Measurements from ENCODE around the gene TRIM61. TPM values are rescaled to one million over a fixed set of nuclear protein-coding genes. Genes with fewer than 3 reads are reported as not detected.
"Not testable (repeated sequence)": the region's sequence is repeated elsewhere in the genome, so short reads cannot be mapped to it uniquely, and the experiment has no call there.

Gene TRIM61
- total RNA-seq: 1 to 10 TPM; 3.6 to 4.6 TPM

- ATAC-seq: peak; percentile 92 to 97
- no peaks in the 10 kb centered on the region for H3K27me3 Mint-ChIP-seq
- peaks cover 5% of the 10 kb centered on the region for H3K36me3 Mint-ChIP-seq
- peak within 1 kb of the TSS; percentile 92 for H3K4me3 Mint-ChIP-seq
- H3K9me3 Mint-ChIP-seq: no peaks in the 10 kb centered on the region
- peaks cover 15 to 31% of the 10 kb centered on the region in 2 donors for H3K4me1 Mint-ChIP-seq (ENCODE audit: low read depth in 2 of 2)
- H3K27ac Mint-ChIP-seq: peak within 1 kb of the TSS; percentile 87 to 92
- DNase-seq (ENCODE audit: low spot score): peak; percentile 77
These were observed at the start of gene TRIM61 for GRCh38 chr4:164977243-164978164. Gene TRIM61 (minus strand): TSS chr4:164977657. CDS start chr4:164970002, 7,655 bp downstream.

- not testable (repeated sequence) for H3K4me1 Mint-ChIP-seq (ENCODE audit: low read depth in 2 of 2); ATAC-seq; DNase-seq (ENCODE audit: low spot score); H3K4me3 Mint-ChIP-seq; H3K9me3 Mint-ChIP-seq; H3K36me3 Mint-ChIP-seq; H3K27ac Mint-ChIP-seq; H3K27me3 Mint-ChIP-seq
These were observed 48.3 kb upstream of the TRIM61 start for GRCh38 chr4:165025782-165026181.

- H3K4me1 Mint-ChIP-seq (ENCODE audit: low read depth in 2 of 2); H3K36me3 Mint-ChIP-seq; H3K4me3 Mint-ChIP-seq; ATAC-seq; H3K9me3 Mint-ChIP-seq; H3K27me3 Mint-ChIP-seq; H3K27ac Mint-ChIP-seq; DNase-seq (ENCODE audit: low spot score): not testable (repeated sequence)
These were observed 42.5 kb upstream of the TRIM61 start for GRCh38 chr4:165019995-165020394.

- Mint-ChIP-seq H3K27me3 (peaks cover 5 to 8% of the 10 kb centered on the region in 2 donors), H3K36me3 (no peaks in the 10 kb centered on the region), H3K4me3 (no peak overlapping the region), H3K27ac (no peak overlapping the region), H3K4me1 (ENCODE audit: low read depth in 2 of 2) (peaks cover 0 to 10% of the 10 kb centered on the region in 2 donors), H3K9me3 (no peaks in the 10 kb centered on the region)
- peak; percentile 81 to 92 for ATAC-seq
- no peak for DNase-seq (ENCODE audit: low spot score)
These were observed 39.5 kb upstream of the TRIM61 start for GRCh38 chr4:165016971-165017370.

DNA sequence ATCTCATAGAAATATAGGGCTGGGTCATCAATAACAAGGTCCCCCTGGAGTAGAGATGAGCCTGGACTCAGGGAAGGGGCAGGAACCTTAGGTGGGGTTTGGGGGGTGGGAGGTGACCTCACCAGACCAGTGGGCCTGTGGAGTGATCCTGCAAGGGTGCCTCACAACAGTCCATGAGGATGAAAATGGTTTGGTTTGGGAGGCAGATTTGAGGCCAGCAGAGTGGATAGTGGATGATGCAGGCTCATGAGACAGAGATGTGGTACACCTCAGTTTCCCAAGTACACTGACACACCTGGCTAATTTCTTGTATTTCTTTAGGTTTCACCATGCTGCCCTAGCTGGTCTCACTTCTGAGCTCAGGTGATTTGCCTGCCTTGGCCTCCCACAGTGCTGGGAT is 36.2 kb upstream of the TRIM61 start:
- H3K27ac Mint-ChIP-seq: no peak overlapping the region
- no peak for DNase-seq (ENCODE audit: low spot score)
- H3K4me3 Mint-ChIP-seq: no peak overlapping the region
- H3K9me3 Mint-ChIP-seq: no peaks in the 10 kb centered on the region
- ATAC-seq: no peak
- peaks cover 11 to 25% of the 10 kb centered on the region in 2 donors for H3K27me3 Mint-ChIP-seq
- peaks cover 0 to 20% of the 10 kb centered on the region in 2 donors for H3K4me1 Mint-ChIP-seq (ENCODE audit: low read depth in 2 of 2)
- no peaks in the 10 kb centered on the region for H3K36me3 Mint-ChIP-seq

DNA sequence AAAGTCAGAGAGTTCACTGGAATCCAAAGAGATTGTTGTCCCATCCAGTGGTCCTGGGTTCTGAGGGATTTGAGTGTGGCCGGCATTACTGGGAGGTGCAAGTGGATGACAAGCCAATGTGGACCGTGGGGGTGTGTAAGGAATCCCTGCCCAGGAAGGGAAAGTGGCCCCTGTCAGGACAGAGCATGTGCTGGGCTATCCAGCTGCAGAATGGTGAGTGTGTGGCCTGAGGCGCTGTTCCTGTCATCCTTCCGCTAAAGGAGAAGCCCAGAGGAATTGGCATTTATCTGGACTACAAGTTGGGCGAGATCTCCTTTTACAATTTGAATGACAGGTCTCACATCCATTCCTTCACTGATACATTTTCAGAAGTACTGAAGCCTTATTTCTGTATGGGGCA is 33.9 kb upstream of the TRIM61 start:
- ATAC-seq (no peak), DNase-seq (ENCODE audit: low spot score) (no peak)
- H3K4me1 Mint-ChIP-seq (ENCODE audit: low read depth in 2 of 2): peaks cover 3 to 11% of the 10 kb centered on the region in 2 donors
- H3K4me3 Mint-ChIP-seq: no peak overlapping the region
- peaks cover 15 to 33% of the 10 kb centered on the region in 2 donors for H3K27me3 Mint-ChIP-seq
- no peaks in the 10 kb centered on the region for H3K9me3 Mint-ChIP-seq
- H3K36me3 Mint-ChIP-seq: no peaks in the 10 kb centered on the region
- no peak overlapping the region for H3K27ac Mint-ChIP-seq

GRCh38 chr4:165010991-165011390 is 33.5 kb upstream of the TRIM61 start:
- Mint-ChIP-seq H3K27ac (no peak overlapping the region), H3K4me3 (no peak overlapping the region), H3K9me3 (no peaks in the 10 kb centered on the region), H3K36me3 (no peaks in the 10 kb centered on the region), H3K4me1 (ENCODE audit: low read depth in 2 of 2) (peaks cover 3 to 11% of the 10 kb centered on the region in 2 donors), H3K27me3 (peaks cover 15 to 33% of the 10 kb centered on the region in 2 donors)
- DNase-seq (ENCODE audit: low spot score): no peak
- no peak for ATAC-seq

GRCh38 chr4:165010487-165010886 is 33.0 kb upstream of the TRIM61 start:
- Mint-ChIP-seq H3K27ac (no peak overlapping the region), H3K27me3 (peaks cover 15 to 35% of the 10 kb centered on the region in 2 donors), H3K9me3 (no peaks in the 10 kb centered on the region), H3K36me3 (no peaks in the 10 kb centered on the region), H3K4me3 (no peak overlapping the region), H3K4me1 (ENCODE audit: low read depth in 2 of 2) (peaks cover 3 to 11% of the 10 kb centered on the region in 2 donors)
- ATAC-seq (no peak), DNase-seq (ENCODE audit: low spot score) (no peak)

DNA sequence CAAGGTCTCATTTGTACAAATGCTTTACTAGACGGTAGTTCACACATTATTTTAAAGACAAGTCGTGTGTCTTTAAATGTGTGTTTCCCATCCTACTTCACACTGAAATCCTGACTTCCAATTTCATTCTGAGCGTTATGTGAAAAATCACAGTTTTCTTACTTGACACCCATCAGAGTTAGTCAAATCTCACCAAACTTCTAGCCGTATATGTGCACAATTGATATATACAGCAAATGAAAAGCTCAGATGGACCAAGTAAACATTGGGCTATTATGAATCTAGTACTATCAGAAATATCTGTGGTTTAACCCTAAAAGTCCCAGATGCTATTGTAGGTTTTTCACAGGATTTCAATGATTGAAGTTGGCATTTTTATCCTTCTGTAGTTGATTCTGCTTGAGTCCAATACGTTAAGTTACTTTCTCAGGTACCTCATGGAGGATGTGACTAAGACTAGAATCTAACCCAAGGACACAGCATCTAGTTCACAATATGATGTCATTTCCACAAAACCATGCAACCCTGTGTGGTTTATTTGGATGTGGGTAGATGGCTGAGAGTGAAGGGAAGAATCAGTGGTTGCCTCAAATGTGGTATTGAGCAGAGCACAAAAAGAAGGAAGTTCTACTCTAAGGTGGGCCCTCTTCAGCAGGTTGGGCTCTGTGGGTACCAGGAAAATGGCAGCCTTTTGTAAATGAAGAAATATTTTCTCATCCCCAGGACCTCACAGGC is 32.2 kb upstream of the TRIM61 start:
- ATAC-seq (peak; percentile 46 to 85), DNase-seq (ENCODE audit: low spot score) (no peak)
- Mint-ChIP-seq H3K4me3 (no peak overlapping the region), H3K9me3 (no peaks in the 10 kb centered on the region), H3K36me3 (no peaks in the 10 kb centered on the region), H3K27ac (no peak overlapping the region), H3K4me1 (ENCODE audit: low read depth in 2 of 2) (peaks cover 3 to 11% of the 10 kb centered on the region in 2 donors), H3K27me3 (peaks cover 12 to 41% of the 10 kb centered on the region in 2 donors)

GRCh38 chr4:165006886-165007285 is 29.4 kb upstream of the TRIM61 start:
- Mint-ChIP-seq H3K27me3 (peaks cover 10 to 33% of the 10 kb centered on the region in 2 donors), H3K4me3 (no peak overlapping the region), H3K9me3 (no peaks in the 10 kb centered on the region), H3K27ac (no peak overlapping the region), H3K4me1 (ENCODE audit: low read depth in 2 of 2) (peaks cover 3 to 11% of the 10 kb centered on the region in 2 donors), H3K36me3 (no peaks in the 10 kb centered on the region)
- DNase-seq (ENCODE audit: low spot score) (no peak), ATAC-seq (no peak)

- DNase-seq (ENCODE audit: low spot score) (no peak), ATAC-seq (peak in 1 of 2 donors; percentile 12)
- Mint-ChIP-seq H3K27me3 (peaks cover 10 to 34% of the 10 kb centered on the region in 2 donors), H3K9me3 (no peaks in the 10 kb centered on the region), H3K27ac (no peak overlapping the region), H3K4me1 (ENCODE audit: low read depth in 2 of 2) (peaks cover 3 to 11% of the 10 kb centered on the region in 2 donors), H3K36me3 (no peaks in the 10 kb centered on the region), H3K4me3 (no peak overlapping the region)
These were observed 29.0 kb upstream of the TRIM61 start for GRCh38 chr4:165006456-165006855.

DNA sequence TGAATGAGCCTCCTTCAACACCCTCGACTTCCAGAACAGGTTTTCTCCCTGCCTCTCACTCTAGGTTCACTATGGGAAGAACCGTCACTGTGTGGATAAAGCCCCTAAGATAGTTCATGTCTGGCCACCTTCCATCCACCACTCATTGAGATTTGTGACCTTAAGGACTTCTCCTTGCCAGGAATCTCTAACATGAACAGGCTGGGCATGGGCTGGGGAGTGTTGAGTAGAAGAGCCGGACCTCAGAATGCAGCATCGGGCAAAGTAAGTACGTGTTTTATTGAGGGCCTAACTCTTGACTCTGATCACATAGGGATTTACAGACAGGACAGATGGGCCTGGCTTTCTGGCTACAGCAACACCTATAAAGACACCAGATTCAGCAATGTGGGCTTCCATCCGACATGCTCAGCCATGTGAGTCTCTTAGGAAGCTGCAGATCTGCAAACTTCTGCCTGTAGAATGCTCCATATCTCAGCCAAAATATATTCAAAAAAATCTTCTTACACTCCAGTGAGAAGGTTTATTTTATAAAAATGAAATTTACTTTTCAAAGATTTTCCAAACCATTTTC is 28.0 kb upstream of the TRIM61 start:
- H3K27me3 Mint-ChIP-seq: peaks cover 10 to 28% of the 10 kb centered on the region in 2 donors
- no peak overlapping the region for H3K27ac Mint-ChIP-seq
- H3K36me3 Mint-ChIP-seq: no peaks in the 10 kb centered on the region
- DNase-seq (ENCODE audit: low spot score) (no peak), ATAC-seq (no peak)
- H3K4me1 Mint-ChIP-seq (ENCODE audit: low read depth in 2 of 2): peaks cover 3 to 11% of the 10 kb centered on the region in 2 donors
- H3K9me3 Mint-ChIP-seq: no peaks in the 10 kb centered on the region
- no peak overlapping the region for H3K4me3 Mint-ChIP-seq

DNA sequence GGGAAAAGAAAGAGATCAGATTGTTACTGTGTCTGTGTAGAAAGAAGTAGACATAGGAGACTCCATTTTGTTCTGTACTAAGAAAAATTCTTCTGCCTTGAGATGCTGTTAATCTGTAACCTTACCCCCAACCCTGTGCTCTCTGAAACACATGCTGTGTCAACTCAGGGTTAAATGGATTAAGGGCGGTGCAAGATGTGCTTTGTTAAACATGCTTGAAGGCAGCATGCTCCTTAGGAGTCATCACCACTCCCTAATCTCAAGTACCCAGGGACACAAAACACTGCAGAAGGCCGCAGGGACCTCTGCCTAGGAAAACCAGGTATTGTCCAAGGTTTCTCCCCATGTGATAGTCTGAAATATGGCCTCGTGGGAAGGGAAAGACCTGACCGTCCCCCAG is 24.5 kb upstream of the TRIM61 start:
- H3K9me3 Mint-ChIP-seq; H3K4me3 Mint-ChIP-seq; H3K36me3 Mint-ChIP-seq; DNase-seq (ENCODE audit: low spot score); ATAC-seq; H3K27ac Mint-ChIP-seq; H3K4me1 Mint-ChIP-seq (ENCODE audit: low read depth in 2 of 2): not testable (repeated sequence)
- peaks cover 8 to 23% of the 10 kb centered on the region in 2 donors for H3K27me3 Mint-ChIP-seq
